LNCaP clone FGC (cell line): ENCODE results near the gene ZNF550.

Source experiments
- DNase-seq: peaks from one replicate; pipeline ENCODE4 v3.0.0-alpha.2; 2011; ENCODE audit warnings: low read depth
- H3K4me3 ChIP-seq: 2 replicates; pipeline ENCODE4 v1.5.1; 2011; ENCODE audit warnings: mild to moderate bottlenecking, low read depth, low read length, control low read depth
- CTCF ChIP-seq: IDR thresholded peaks from 2 replicates; pipeline ENCODE4 v1.5.1; 2012; ENCODE audit warnings: mild to moderate bottlenecking; ENCODE audit not compliant: control insufficient read depth, insufficient read depth; ENCODE audit errors: extremely low read depth

ZNF550 gene

DNA sequence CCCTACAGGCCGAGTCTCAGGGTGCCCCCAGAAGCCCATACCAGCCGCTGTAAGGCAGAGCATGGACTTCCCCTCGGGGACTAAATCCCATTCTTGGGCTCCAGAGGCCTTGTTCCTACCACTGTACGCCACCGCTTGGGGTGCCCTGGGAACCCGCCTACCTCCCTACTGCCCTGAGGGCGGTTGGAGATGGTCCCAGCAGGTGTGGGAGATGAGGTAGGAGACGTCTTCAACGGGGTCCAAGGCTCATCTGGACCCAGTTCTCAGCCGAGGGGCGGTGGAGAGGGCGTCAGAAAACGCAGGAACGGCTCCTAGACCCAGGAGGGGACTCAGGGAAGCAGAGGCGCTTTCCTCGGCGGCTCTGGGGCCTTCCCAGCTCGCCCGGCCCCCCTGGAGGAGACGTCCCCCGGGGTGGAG, 23.4 kb upstream of the ZNF550 start:
- no peak for DNase-seq
- H3K4me3 ChIP-seq, result no peak overlapping the region
- TF ChIP-seq CTCF, result no peak

GRCh38 chr19:57578487-57579205, 19.0 kb upstream of the ZNF550 start, which contains the start of gene ZNF416:
Gene ZNF416, minus strand, starts transcription at chr19:57578911. Its CDS starts 207 bp downstream, at chr19:57578704.
- peak; percentile 41 for TF ChIP-seq CTCF
- H3K4me3 ChIP-seq, result peak within 1 kb of the TSS; percentile 97
- peak; percentile 98 for DNase-seq

- no peak for TF ChIP-seq CTCF
- no peak for DNase-seq
- no peak overlapping the region for H3K4me3 ChIP-seq
Measured at GRCh38 chr19:57576661-57577060, 17.0 kb upstream of the ZNF550 start.

- DNase-seq, result no peak
- no peak overlapping the region for H3K4me3 ChIP-seq
- TF ChIP-seq CTCF, result no peak
Measured at GRCh38 chr19:57572415-57572947, 12.8 kb upstream of the ZNF550 start.

DNA sequence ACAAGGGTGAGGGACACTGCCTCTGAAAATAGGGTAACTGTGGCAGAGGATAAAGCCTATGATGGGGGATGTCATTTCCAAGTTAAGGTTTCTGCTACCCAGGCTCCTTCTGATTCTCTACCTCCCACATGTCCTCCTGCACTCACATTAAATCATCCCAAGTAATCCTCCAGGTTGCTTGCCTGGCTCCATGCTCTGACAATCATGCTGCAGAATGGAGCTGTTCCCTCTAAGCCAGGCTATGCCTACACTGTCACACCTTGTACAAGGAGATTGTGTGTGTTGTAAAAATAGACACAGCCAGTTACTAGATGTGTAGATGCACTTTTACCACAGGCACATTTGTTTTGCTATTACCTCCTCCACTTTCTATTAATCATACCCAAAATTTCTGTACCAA, 11.0 kb upstream of the ZNF550 start:
- no peak overlapping the region for H3K4me3 ChIP-seq
- TF ChIP-seq CTCF, result no peak
- no peak for DNase-seq

GRCh38 chr19:57566396-57567265, 7.0 kb upstream of the ZNF550 start:
- no peak for TF ChIP-seq CTCF
- no peak for DNase-seq
- H3K4me3 ChIP-seq, result no peak overlapping the region
